ENCODE measurements around the gene RGS16. TPM values are rescaled to one million over a fixed set of nuclear protein-coding genes. Genes with fewer than 3 reads are reported as not detected.

The RGS16 gene
- total RNA-seq, 1 donor from 2014 or later: 8.1 TPM

GRCh38 chr1:182595641-182596240 lies 8.4 kb downstream of the RGS16 start:
- intact Hi-C loops (cut with DNase I): loop anchor here (2.0 kb wide), 1 partner anchor 243 kb away; the partner anchor contains the start of gene DHX9
- H3K36me3 ChIP-seq: peaks cover 7 to 16% of the 10 kb centered on the region in 2 donors

GRCh38 chr1:182589931-182590330 lies 14.3 kb downstream of the RGS16 start:
- no peaks in the 10 kb centered on the region for H3K27me3 ChIP-seq
- intact Hi-C loops (cut with DNase I): loop anchor here (5.0 kb wide), 1 partner anchor 503 kb away; no protein-coding TSS in a partner anchor
- H3K36me3 ChIP-seq: no peaks in the 10 kb centered on the region
- H3K27ac ChIP-seq: peak overlapping the region in 1 of 2 donors; percentile 91
- peaks cover 0 to 7% of the 10 kb centered on the region in 2 donors for H3K9me3 ChIP-seq
- no peak for DNase-seq (ENCODE audit: low spot score in 2 of 2)
- peaks cover 0 to 12% of the 10 kb centered on the region in 2 donors for H3K4me1 ChIP-seq
- H3K4me3 ChIP-seq: no peak overlapping the region
- no peak for TF ChIP-seq CTCF (IDR thresholded peaks at IDR 0.05)

More at GRCh38 chr1:182595641-182596240, 8.4 kb downstream of the RGS16 start:
- H3K4me3 ChIP-seq: no peak overlapping the region
- DNase-seq (ENCODE audit: low spot score in 2 of 2): peak; percentile 19 to 88
- no peaks in the 10 kb centered on the region for H3K27me3 ChIP-seq
- peak overlapping the region; percentile 25 to 38 for H3K27ac ChIP-seq
- H3K4me1 ChIP-seq: peaks cover 0 to 4% of the 10 kb centered on the region in 2 donors
- no peaks in the 10 kb centered on the region for H3K9me3 ChIP-seq
- TF ChIP-seq CTCF (IDR thresholded peaks at IDR 0.05): peak; percentile 66 to 86 (median 83)

- no peaks in the 10 kb centered on the region for H3K27me3 ChIP-seq
- peak overlapping the region; percentile 89 to 91 for H3K27ac ChIP-seq
- H3K9me3 ChIP-seq: peaks cover 0 to 7% of the 10 kb centered on the region in 2 donors
- H3K36me3 ChIP-seq: no peaks in the 10 kb centered on the region
- peaks cover 0 to 15% of the 10 kb centered on the region in 2 donors for H3K4me1 ChIP-seq
- peak overlapping the region; percentile 73 to 91 for H3K4me3 ChIP-seq
- no peak for TF ChIP-seq CTCF (IDR thresholded peaks at IDR 0.05)
- intact Hi-C loops (cut with DNase I): no loop called here
- DNase-seq (ENCODE audit: low spot score in 2 of 2): no peak
Observed at GRCh38 chr1:182589520-182589919, 14.7 kb downstream of the RGS16 start.

GRCh38 chr1:182588500-182589396 lies 15.4 kb downstream of the RGS16 start, which contains the start of gene RNASEL:
Gene RNASEL, minus strand, starts transcription at chr1:182589256. Its CDS starts 2,450 bp downstream, at chr1:182586806.
- H3K4me3 ChIP-seq: peak within 1 kb of the TSS; percentile 73 to 91
- peak within 1 kb of the TSS; percentile 89 to 91 for H3K27ac ChIP-seq
- no peaks in the 10 kb centered on the region for H3K27me3 ChIP-seq
- no peaks in the 10 kb centered on the region for H3K36me3 ChIP-seq
- H3K4me1 ChIP-seq: peaks cover 0 to 15% of the 10 kb centered on the region in 2 donors
- DNase-seq (ENCODE audit: low spot score in 2 of 2): peak; percentile 50 to 88
- intact Hi-C loops (cut with DNase I): no loop called here
- TF ChIP-seq CTCF (IDR thresholded peaks at IDR 0.05): no peak
- H3K9me3 ChIP-seq: peaks cover 0 to 7% of the 10 kb centered on the region in 2 donors

GRCh38 chr1:182587666-182588499 lies 16.3 kb downstream of the RGS16 start:
- TF ChIP-seq CTCF (IDR thresholded peaks at IDR 0.05): no peak
- no peak for DNase-seq (ENCODE audit: low spot score in 2 of 2)
- Histone ChIP-seq H3K27ac (peak overlapping the region in 1 of 2 donors; percentile 89), H3K27me3 (no peaks in the 10 kb centered on the region), H3K4me3 (peak overlapping the region; percentile 73 to 91), H3K4me1 (peaks cover 0 to 15% of the 10 kb centered on the region in 2 donors), H3K36me3 (no peaks in the 10 kb centered on the region), H3K9me3 (peaks cover 0 to 7% of the 10 kb centered on the region in 2 donors)
- intact Hi-C loops (cut with DNase I): no loop called here
